ENCODE data around the gene TSSK3.

Gene TSSK3

DNA sequence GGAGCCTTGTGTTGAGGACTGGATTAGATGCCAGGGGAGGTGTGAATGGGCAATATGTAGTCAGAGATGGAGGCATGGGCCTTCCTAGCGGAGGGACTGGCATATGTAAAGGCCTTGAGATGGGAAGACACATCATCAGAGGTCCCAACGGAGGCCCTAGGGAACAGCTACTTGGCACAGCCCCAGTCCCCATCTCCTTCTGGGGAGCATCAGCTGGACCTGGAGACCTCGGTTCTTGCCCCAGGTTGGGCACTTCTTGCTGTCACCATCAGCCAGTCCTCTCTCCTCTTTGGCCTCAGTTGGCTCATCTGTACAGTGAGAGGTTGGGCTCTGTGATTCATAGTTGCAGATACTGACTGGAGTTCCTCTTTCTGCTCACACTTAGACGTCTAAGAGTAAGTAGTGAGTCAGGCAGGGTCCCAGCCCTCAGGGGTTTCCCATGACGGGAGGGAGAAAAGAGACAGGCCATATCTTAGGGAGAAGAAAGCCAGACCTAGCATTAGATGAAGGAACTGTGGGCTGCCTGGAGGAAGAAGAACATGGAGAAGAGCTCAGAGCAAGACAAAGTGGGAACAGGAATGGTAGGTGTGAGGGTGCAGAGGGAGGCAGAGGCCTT, 22.9 kb upstream of the TSSK3 start:
- DNase-seq (ENCODE audit: low read depth): no peak
- TF ChIP-seq, protein P1, sequence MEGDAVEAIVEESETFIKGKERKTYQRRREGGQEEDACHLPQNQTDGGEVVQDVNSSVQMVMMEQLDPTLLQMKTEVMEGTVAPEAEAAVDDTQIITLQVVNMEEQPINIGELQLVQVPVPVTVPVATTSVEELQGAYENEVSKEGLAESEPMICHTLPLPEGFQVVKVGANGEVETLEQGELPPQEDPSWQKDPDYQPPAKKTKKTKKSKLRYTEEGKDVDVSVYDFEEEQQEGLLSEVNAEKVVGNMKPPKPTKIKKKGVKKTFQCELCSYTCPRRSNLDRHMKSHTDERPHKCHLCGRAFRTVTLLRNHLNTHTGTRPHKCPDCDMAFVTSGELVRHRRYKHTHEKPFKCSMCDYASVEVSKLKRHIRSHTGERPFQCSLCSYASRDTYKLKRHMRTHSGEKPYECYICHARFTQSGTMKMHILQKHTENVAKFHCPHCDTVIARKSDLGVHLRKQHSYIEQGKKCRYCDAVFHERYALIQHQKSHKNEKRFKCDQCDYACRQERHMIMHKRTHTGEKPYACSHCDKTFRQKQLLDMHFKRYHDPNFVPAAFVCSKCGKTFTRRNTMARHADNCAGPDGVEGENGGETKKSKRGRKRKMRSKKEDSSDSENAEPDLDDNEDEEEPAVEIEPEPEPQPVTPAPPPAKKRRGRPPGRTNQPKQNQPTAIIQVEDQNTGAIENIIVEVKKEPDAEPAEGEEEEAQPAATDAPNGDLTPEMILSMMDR (IDR thresholded peaks at IDR 0.05; ENCODE audit: control insufficient read depth, extremely low read depth, insufficient read depth): no peak

DNA sequence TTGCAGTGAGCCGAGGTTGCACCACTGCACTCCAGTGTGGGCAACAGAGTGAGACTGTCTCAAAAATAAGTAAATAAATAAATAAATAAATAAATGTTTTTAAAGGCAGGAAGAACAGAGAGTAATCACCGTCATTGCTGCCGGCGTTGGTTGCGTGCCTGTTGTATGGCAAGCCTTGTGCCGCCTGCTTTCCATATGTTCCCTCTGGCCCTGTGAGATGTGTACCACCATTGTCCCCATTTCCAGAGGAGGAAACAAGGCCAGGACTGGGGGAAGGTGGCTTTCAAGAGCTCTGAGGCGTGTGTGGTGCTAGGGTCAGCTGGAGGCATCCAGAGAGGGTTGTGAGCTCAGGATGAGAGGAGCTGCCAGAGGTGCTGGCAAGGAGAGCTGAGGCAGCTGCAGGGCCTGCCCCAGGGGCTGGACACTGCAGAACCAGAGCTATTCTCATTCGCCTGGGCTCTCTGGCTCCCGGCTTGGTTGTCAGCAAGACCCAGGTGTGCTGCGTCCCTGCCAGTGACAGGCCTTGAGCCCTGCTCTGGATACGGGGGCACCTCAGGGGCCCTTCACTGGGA, 21.1 kb upstream of the TSSK3 start:
- H3K4me3 ChIP-seq (ENCODE audit: low read depth, low read length): no peak overlapping the region
- DNase-seq (ENCODE audit: low read depth): no peak
- TF ChIP-seq, protein P1 (IDR thresholded peaks at IDR 0.05; ENCODE audit: control insufficient read depth, extremely low read depth, insufficient read depth): no peak

More for the DNA sequence above, 22.9 kb upstream of the TSSK3 start:
- H3K4me3 ChIP-seq (ENCODE audit: low read depth, low read length): no peak overlapping the region

- no peak for DNase-seq (ENCODE audit: low read depth)
- TF ChIP-seq, protein P1 (IDR thresholded peaks at IDR 0.05; ENCODE audit: control insufficient read depth, extremely low read depth, insufficient read depth): no peak
- no peak overlapping the region for H3K4me3 ChIP-seq (ENCODE audit: low read depth, low read length)
Measured at GRCh38 chr1:32341971-32342370, 20.4 kb upstream of the TSSK3 start.

GRCh38 chr1:32342704-32343103, 19.6 kb upstream of the TSSK3 start:
- no peak for DNase-seq (ENCODE audit: low read depth)
- no peak overlapping the region for H3K4me3 ChIP-seq (ENCODE audit: low read depth, low read length)
- TF ChIP-seq, protein P1 (IDR thresholded peaks at IDR 0.05; ENCODE audit: control insufficient read depth, extremely low read depth, insufficient read depth): no peak

DNA sequence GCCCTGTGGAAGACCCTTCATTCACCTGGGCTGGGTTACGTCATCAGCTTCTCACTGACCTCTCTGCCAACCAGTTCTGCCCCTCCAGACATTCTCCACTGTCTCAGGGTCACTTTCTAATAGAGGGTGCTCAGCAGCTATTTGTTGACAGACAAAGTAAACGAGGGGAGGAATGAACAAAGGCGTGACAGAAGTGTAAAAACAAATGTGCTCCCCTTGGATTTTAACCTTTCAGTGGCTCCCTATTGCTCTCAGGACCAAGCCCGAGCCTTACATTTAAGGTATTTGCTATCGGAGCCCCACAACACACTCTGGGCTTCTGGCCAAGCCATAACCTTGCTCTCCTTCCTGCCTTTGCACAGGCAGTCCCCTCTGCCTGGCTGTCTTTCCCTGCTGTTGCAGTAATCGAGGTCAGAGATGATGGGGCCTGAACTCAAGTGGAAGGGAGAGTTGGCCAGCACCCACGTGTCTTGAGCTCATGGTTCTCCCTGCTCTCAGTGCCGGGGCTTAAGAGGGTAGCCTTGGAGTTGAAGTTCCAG, 17.0 kb upstream of the TSSK3 start:
- no peak for DNase-seq (ENCODE audit: low read depth)
- no peak overlapping the region for H3K4me3 ChIP-seq (ENCODE audit: low read depth, low read length)
- TF ChIP-seq, protein P1 (IDR thresholded peaks at IDR 0.05; ENCODE audit: control insufficient read depth, extremely low read depth, insufficient read depth): no peak

DNA sequence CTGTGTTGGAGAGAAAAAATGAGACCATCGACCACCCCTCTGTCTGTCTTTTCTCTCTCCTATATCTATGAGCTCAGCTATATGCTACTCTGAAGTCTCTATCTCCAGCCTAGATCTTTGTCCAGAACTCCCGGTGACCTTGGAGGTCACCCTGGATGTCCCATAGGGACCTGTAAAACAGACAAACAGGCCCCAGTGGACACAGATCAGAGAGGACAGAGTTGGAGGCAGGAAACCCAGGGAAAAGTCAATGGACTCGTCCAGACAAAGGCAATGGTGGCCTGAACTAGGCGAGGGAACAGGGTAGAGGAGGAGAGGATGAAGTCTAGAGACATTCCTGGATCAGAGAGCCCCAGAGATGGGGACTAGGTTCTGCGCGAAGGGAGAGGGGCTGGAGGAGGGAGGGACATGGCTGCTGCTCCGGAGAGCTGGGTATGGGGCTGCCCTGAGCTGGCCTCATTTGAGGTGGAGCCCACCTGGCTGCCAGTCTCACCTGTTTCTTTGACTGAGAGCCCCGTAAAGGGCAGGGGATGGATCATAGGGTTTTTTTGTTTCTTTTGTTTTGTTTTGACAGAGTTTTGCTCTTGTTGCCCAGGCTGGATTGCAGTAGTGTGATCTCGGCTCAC, 15.7 kb upstream of the TSSK3 start:
- TF ChIP-seq, protein P1 (IDR thresholded peaks at IDR 0.05; ENCODE audit: control insufficient read depth, extremely low read depth, insufficient read depth): no peak
- DNase-seq (ENCODE audit: low read depth): no peak
- H3K4me3 ChIP-seq (ENCODE audit: low read depth, low read length): no peak overlapping the region

Measured in LNCaP clone FGC (cell line).